Activated naive CD8-positive, alpha-beta T cell (primary cell): ENCODE results near the gene ITGA1.

Experiments used
- H3K27ac Mint-ChIP-seq: one replicate; pipeline ENCODE4 v1.8.0; 2021; ENCODE audit warnings: mixed read lengths
- H3K27me3 Mint-ChIP-seq: one replicate; pipeline ENCODE4 v1.8.0; 2021; ENCODE audit warnings: mixed read lengths
- H3K36me3 Mint-ChIP-seq: one replicate; pipeline ENCODE4 v1.8.0; 2021; ENCODE audit warnings: mixed read lengths
- H3K4me1 Mint-ChIP-seq: one replicate; pipeline ENCODE4 v1.8.0; 2021; ENCODE audit warnings: low read depth, mixed read lengths
- H3K4me3 Mint-ChIP-seq: one replicate; pipeline ENCODE4 v1.8.0; 2021; ENCODE audit warnings: mild to moderate bottlenecking, mixed read lengths
- H3K9me3 Mint-ChIP-seq: one replicate; pipeline ENCODE4 v1.8.0; 2021; ENCODE audit warnings: low read depth, mixed read lengths

Gene ITGA1

GRCh38 chr5:52784737-52785136 lies 3.0 kb upstream of the ITGA1 start:
- Mint-ChIP-seq H3K27ac (no peak overlapping the region), H3K4me1 (peaks cover 32% of the 10 kb centered on the region), H3K36me3 (no peaks in the 10 kb centered on the region), H3K27me3 (no peaks in the 10 kb centered on the region), H3K9me3 (no peaks in the 10 kb centered on the region), H3K4me3 (no peak overlapping the region)

DNA sequence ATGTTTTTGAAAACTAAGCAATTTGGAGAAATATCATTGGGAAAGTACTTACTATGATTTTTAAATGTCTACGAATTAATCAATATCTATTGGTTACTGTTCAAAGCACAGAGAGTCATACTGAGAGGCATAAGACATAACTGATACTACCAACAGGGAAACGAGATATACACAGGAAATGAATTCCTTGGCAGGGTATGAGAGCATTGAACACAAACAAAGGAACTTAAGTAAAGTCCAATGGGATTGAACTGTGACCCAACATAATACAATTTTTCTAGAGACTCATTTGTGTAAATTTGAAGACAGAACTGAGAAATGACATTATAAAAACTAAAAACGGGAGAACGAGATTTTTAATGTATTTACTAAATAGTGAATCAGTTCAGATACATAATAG lies 1.3 kb upstream of the ITGA1 start:
- Mint-ChIP-seq H3K27me3 (no peaks in the 10 kb centered on the region), H3K4me3 (peak overlapping the region; percentile 59), H3K36me3 (no peaks in the 10 kb centered on the region), H3K9me3 (no peaks in the 10 kb centered on the region), H3K4me1 (peaks cover 37% of the 10 kb centered on the region), H3K27ac (no peak overlapping the region)

DNA sequence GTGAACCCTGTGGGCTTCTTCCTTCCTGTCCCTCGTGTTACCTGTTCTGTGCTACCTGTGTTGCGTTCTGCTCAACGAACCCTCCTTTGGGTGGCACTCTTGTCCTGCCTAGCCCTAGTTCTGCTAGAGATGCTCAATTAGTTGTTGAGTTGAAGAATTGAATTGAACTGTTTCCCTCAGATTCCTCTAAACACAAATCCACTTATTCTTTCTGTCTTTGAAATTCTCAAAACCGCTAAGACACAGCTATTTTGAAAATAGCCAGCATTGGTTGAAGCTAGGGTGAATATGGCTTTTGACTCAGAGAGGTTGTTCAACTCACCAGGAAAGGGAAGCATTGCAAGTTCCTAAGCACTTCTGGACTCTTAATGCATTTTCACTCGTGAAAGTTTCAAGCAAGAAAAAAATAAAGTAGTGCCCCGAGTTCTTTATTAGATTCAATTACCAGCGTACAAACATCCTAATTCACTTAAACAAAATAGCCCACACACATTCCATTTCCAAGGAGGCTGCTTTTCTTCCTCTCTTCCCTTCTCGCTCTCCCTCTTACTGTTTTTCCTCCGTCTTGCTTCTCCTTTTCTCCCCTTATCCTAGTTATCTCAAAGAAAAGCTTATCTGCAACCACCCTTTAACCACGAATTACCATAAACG lies 642 bp upstream of the ITGA1 start:
- H3K36me3 Mint-ChIP-seq, result no peaks in the 10 kb centered on the region
- peak overlapping the region; percentile 93 for H3K4me3 Mint-ChIP-seq
- H3K9me3 Mint-ChIP-seq, result no peaks in the 10 kb centered on the region
- peaks cover 37% of the 10 kb centered on the region for H3K4me1 Mint-ChIP-seq
- H3K27ac Mint-ChIP-seq, result peak overlapping the region; percentile 94
- no peaks in the 10 kb centered on the region for H3K27me3 Mint-ChIP-seq

GRCh38 chr5:52788505-52788821 lies 747 bp downstream of the ITGA1 start:
- peaks cover 31% of the 10 kb centered on the region for H3K4me1 Mint-ChIP-seq
- no peaks in the 10 kb centered on the region for H3K27me3 Mint-ChIP-seq
- H3K27ac Mint-ChIP-seq, result peak overlapping the region; percentile 69
- peak overlapping the region; percentile 93 for H3K4me3 Mint-ChIP-seq
- no peaks in the 10 kb centered on the region for H3K36me3 Mint-ChIP-seq
- no peaks in the 10 kb centered on the region for H3K9me3 Mint-ChIP-seq

DNA sequence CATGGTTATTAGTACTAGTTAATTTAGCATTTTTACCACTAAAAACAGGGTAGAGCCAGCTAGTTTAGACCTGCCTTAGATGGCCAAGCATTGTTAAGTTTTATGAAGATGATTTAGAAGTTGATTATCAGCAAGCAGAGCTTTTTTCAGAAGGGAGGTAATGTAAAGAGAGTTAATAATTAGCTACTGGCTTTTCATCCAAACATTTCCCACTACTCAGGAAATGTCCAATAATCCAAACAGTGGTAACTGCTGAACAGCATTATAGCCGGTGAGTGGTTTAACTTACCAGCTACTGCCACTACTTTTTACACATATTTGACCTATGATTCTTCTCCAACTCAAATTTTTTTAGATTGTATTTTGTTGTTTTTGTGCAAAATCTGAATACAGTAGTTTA lies 1.7 kb downstream of the ITGA1 start:
- Mint-ChIP-seq H3K27ac (no peak overlapping the region), H3K27me3 (no peaks in the 10 kb centered on the region), H3K36me3 (no peaks in the 10 kb centered on the region), H3K4me3 (peak overlapping the region; percentile 93), H3K9me3 (no peaks in the 10 kb centered on the region), H3K4me1 (peaks cover 31% of the 10 kb centered on the region)

- H3K9me3 Mint-ChIP-seq, result no peaks in the 10 kb centered on the region
- H3K4me3 Mint-ChIP-seq, result peak overlapping the region; percentile 93
- H3K27ac Mint-ChIP-seq, result no peak overlapping the region
- H3K36me3 Mint-ChIP-seq, result peaks cover 2% of the 10 kb centered on the region
- H3K27me3 Mint-ChIP-seq, result no peaks in the 10 kb centered on the region
- H3K4me1 Mint-ChIP-seq, result peaks cover 31% of the 10 kb centered on the region
Measured at GRCh38 chr5:52789851-52790250, 2.1 kb downstream of the ITGA1 start.

GRCh38 chr5:52791366-52791765 lies 3.6 kb downstream of the ITGA1 start:
- Mint-ChIP-seq H3K36me3 (peaks cover 2% of the 10 kb centered on the region), H3K27ac (no peak overlapping the region), H3K9me3 (no peaks in the 10 kb centered on the region), H3K4me3 (no peak overlapping the region), H3K27me3 (no peaks in the 10 kb centered on the region), H3K4me1 (peaks cover 27% of the 10 kb centered on the region)

GRCh38 chr5:52794519-52794918 lies 6.8 kb downstream of the ITGA1 start:
- Mint-ChIP-seq H3K9me3 (no peaks in the 10 kb centered on the region), H3K27ac (no peak overlapping the region), H3K36me3 (peaks cover 2% of the 10 kb centered on the region), H3K4me1 (peaks cover 30% of the 10 kb centered on the region), H3K27me3 (no peaks in the 10 kb centered on the region), H3K4me3 (no peak overlapping the region)

- no peak overlapping the region for H3K4me3 Mint-ChIP-seq
- no peaks in the 10 kb centered on the region for H3K9me3 Mint-ChIP-seq
- H3K27me3 Mint-ChIP-seq, result no peaks in the 10 kb centered on the region
- H3K4me1 Mint-ChIP-seq, result peaks cover 30% of the 10 kb centered on the region
- peaks cover 4% of the 10 kb centered on the region for H3K36me3 Mint-ChIP-seq
- no peak overlapping the region for H3K27ac Mint-ChIP-seq
Measured at GRCh38 chr5:52796031-52796430, 8.3 kb downstream of the ITGA1 start.

DNA sequence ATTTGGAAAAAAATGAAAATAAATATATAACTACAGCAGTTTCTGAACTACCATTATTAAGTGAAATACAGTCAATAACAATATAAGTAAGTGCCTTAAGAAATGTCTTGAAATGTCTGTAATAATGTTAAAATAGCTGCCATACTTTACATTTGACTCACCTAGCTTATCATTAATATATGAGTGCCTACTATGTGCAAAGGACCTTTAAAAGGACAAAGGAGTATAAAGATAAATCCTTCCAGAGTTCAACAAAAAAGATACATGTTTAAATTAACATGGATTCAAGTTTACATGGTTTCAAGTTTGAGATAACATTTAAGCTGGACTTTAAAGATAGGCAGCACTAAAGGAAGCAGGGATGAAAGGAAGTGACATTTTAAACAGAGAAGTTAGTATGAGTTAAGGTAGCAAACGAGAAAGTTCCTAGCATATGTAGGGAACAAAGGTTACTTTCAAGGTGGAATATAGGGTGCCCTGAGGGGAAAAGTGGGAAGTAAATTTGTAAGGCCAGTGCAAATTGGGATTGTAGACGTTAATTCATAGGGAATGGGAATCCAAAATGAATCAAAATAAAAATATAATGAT lies 8.9 kb downstream of the ITGA1 start:
- H3K27ac Mint-ChIP-seq, result no peak overlapping the region
- no peaks in the 10 kb centered on the region for H3K27me3 Mint-ChIP-seq
- no peaks in the 10 kb centered on the region for H3K9me3 Mint-ChIP-seq
- peaks cover 36% of the 10 kb centered on the region for H3K4me1 Mint-ChIP-seq
- H3K4me3 Mint-ChIP-seq, result no peak overlapping the region
- H3K36me3 Mint-ChIP-seq, result peaks cover 4% of the 10 kb centered on the region

DNA sequence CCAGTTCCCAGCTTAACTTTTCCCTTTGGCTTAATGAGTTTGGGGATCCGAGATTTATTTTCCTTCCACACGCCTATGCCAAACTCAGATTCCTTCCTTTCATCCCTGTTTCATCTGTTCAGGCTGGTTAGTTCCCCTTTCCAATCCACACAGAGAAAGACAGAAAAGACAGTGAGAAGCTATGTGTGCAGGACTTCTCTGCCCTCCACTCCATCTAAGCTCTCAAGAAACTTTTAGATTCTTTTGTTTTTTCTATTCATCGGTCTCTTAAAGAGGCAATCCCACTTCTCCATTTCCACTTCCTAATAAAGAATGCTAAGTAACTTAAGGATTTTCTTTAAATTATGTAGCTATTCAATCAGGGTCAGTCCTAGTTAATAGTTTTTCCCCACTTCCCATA lies 11.2 kb downstream of the ITGA1 start:
- Mint-ChIP-seq H3K9me3 (no peaks in the 10 kb centered on the region), H3K4me3 (peak overlapping the region; percentile 96), H3K27ac (peak overlapping the region; percentile 97), H3K27me3 (no peaks in the 10 kb centered on the region), H3K36me3 (peaks cover 4% of the 10 kb centered on the region), H3K4me1 (peaks cover 52% of the 10 kb centered on the region)

GRCh38 chr5:52799358-52799982 lies 11.8 kb downstream of the ITGA1 start:
- H3K27me3 Mint-ChIP-seq, result no peaks in the 10 kb centered on the region
- peak overlapping the region; percentile 96 for H3K4me3 Mint-ChIP-seq
- H3K36me3 Mint-ChIP-seq, result peaks cover 8% of the 10 kb centered on the region
- H3K4me1 Mint-ChIP-seq, result peaks cover 57% of the 10 kb centered on the region
- peak overlapping the region; percentile 97 for H3K27ac Mint-ChIP-seq
- no peaks in the 10 kb centered on the region for H3K9me3 Mint-ChIP-seq

GRCh38 chr5:52799983-52800393 lies 12.3 kb downstream of the ITGA1 start:
- H3K36me3 Mint-ChIP-seq, result peaks cover 11% of the 10 kb centered on the region
- H3K9me3 Mint-ChIP-seq, result no peaks in the 10 kb centered on the region
- H3K4me1 Mint-ChIP-seq, result peaks cover 61% of the 10 kb centered on the region
- H3K27me3 Mint-ChIP-seq, result no peaks in the 10 kb centered on the region
- peak overlapping the region; percentile 96 for H3K4me3 Mint-ChIP-seq
- H3K27ac Mint-ChIP-seq, result peak overlapping the region; percentile 97

DNA sequence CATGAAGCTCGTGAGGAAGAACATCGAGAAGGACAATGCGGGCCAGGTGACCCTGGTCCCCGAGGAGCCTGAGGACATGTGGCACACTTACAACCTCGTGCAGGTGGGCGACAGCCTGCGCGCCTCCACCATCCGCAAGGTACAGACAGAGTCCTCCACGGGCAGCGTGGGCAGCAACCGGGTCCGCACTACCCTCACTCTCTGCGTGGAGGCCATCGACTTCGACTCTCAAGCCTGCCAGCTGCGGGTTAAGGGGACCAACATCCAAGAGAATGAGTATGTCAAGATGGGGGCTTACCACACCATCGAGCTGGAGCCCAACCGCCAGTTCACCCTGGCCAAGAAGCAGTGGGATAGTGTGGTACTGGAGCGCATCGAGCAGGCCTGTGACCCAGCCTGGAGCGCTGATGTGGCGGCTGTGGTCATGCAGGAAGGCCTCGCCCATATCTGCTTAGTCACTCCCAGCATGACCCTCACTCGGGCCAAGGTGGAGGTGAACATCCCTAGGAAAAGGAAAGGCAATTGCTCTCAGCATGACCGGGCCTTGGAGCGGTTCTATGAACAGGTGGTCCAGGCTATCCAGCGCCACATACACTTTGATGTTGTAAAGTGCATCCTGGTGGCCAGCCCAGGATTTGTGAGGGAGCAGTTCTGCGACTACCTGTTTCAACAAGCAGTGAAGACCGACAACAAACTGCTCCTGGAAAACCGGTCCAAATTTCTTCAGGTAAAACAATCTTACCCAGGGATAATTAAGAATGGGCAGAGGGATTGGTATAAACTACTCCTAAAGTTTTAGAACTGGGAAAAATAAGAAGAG lies 12.9 kb downstream of the ITGA1 start:
- peak overlapping the region; percentile 96 for H3K4me3 Mint-ChIP-seq
- H3K27ac Mint-ChIP-seq, result peak overlapping the region; percentile 97
- peaks cover 15% of the 10 kb centered on the region for H3K36me3 Mint-ChIP-seq
- no peaks in the 10 kb centered on the region for H3K9me3 Mint-ChIP-seq
- H3K27me3 Mint-ChIP-seq, result no peaks in the 10 kb centered on the region
- H3K4me1 Mint-ChIP-seq, result peaks cover 66% of the 10 kb centered on the region

GRCh38 chr5:52801329-52801728 lies 13.6 kb downstream of the ITGA1 start:
- Mint-ChIP-seq H3K4me1 (peaks cover 68% of the 10 kb centered on the region), H3K36me3 (peaks cover 15% of the 10 kb centered on the region), H3K27ac (peak overlapping the region; percentile 97), H3K27me3 (no peaks in the 10 kb centered on the region), H3K9me3 (no peaks in the 10 kb centered on the region), H3K4me3 (peak overlapping the region; percentile 96)
